BE2C (cell line): ENCODE data around the gene FAM171A2.
"Not testable (repeated sequence)": the region's sequence is repeated elsewhere in the genome, so short reads cannot be mapped to it uniquely, and the experiment has no call there.

ENCODE experiments used
- DNase-seq: peaks from one replicate; pipeline ENCODE4 v3.0.0-alpha.2; 2020
- H3K27me3 ChIP-seq: fragments of 250-450 bp; sonication (Bioruptor Pico); 2 replicates; pipeline ENCODE4 v1.5.1; 2020; ENCODE audit warnings: mild to moderate bottlenecking
- H3K36me3 ChIP-seq: fragments of 250-450 bp; sonication (Bioruptor Pico); 2 replicates; pipeline ENCODE4 v1.5.1; 2020; ENCODE audit warnings: mild to moderate bottlenecking
- H3K4me1 ChIP-seq: fragments of 250-450 bp; sonication (Bioruptor Pico); 2 replicates; pipeline ENCODE4 v1.5.1; 2020
- H3K4me3 ChIP-seq: 2 replicates; pipeline ENCODE4 v1.5.1; 2011; ENCODE audit warnings: low read depth, low read length
- H3K9me3 ChIP-seq: fragments of 250-450 bp; sonication (Bioruptor Pico); 2 replicates; pipeline ENCODE4 v1.5.1; 2020
- CTCF ChIP-seq: IDR thresholded peaks from 2 replicates; pipeline ENCODE4 v1.5.1; 2012; ENCODE audit warnings: mild to moderate bottlenecking, low read depth, low read length

Gene FAM171A2

GRCh38 chr17:44343510-44344209 lies 20.0 kb downstream of the FAM171A2 start:
- Histone ChIP-seq H3K27me3 (no peaks in the 10 kb centered on the region), H3K4me3 (no peak overlapping the region), H3K4me1 (no peaks in the 10 kb centered on the region), H3K9me3 (no peaks in the 10 kb centered on the region), H3K36me3 (no peaks in the 10 kb centered on the region)
- TF ChIP-seq CTCF: no peak
- DNase-seq: no peak

- H3K27me3 ChIP-seq, DNase-seq, H3K9me3 ChIP-seq, H3K4me3 ChIP-seq, H3K4me1 ChIP-seq, H3K36me3 ChIP-seq: not testable (repeated sequence)
These were observed 23.1 kb downstream of the FAM171A2 start for GRCh38 chr17:44340553-44340952.

GRCh38 chr17:44338702-44339101 lies 25.0 kb downstream of the FAM171A2 start:
- no peak for DNase-seq
- no peaks in the 10 kb centered on the region for H3K27me3 ChIP-seq
- no peak overlapping the region for H3K4me3 ChIP-seq
- no peak for TF ChIP-seq CTCF
- H3K9me3 ChIP-seq: no peaks in the 10 kb centered on the region
- no peaks in the 10 kb centered on the region for H3K4me1 ChIP-seq
- H3K36me3 ChIP-seq: no peaks in the 10 kb centered on the region

- Histone ChIP-seq H3K27me3 (no peaks in the 10 kb centered on the region), H3K36me3 (no peaks in the 10 kb centered on the region), H3K4me3 (no peak overlapping the region), H3K4me1 (0 out of 2 replicates have a peak, but pooled peaks cover 2% of the 10 kb centered on the region), H3K9me3 (no peaks in the 10 kb centered on the region)
- no peak for DNase-seq
- TF ChIP-seq CTCF: no peak
These were observed 27.7 kb downstream of the FAM171A2 start for GRCh38 chr17:44335968-44336367.

GRCh38 chr17:44335564-44335963 lies 28.1 kb downstream of the FAM171A2 start:
- no peaks in the 10 kb centered on the region for H3K36me3 ChIP-seq
- TF ChIP-seq CTCF: no peak
- 0 out of 2 replicates have a peak, but pooled peaks cover 3% of the 10 kb centered on the region for H3K4me1 ChIP-seq
- no peaks in the 10 kb centered on the region for H3K27me3 ChIP-seq
- no peak overlapping the region for H3K4me3 ChIP-seq
- DNase-seq: no peak
- H3K9me3 ChIP-seq: no peaks in the 10 kb centered on the region

- Histone ChIP-seq H3K4me3 (no peak overlapping the region), H3K27me3 (no peaks in the 10 kb centered on the region), H3K36me3 (no peaks in the 10 kb centered on the region), H3K4me1 (0 out of 2 replicates have a peak, but pooled peaks cover 3% of the 10 kb centered on the region), H3K9me3 (no peaks in the 10 kb centered on the region)
- no peak for TF ChIP-seq CTCF
- no peak for DNase-seq
These were observed 28.9 kb downstream of the FAM171A2 start for GRCh38 chr17:44334727-44335126.
